Measurements from ENCODE around the gene SDHB. TPM values are rescaled to one million over a fixed set of nuclear protein-coding genes. Genes with fewer than 3 reads are reported as not detected.
A peak's percentile ranks its signal among the peaks of the same experiment; 100 is the strongest.

The SDHB gene
- total RNA-seq, 1 donor from 2014 or later = 61.2 TPM

DNA sequence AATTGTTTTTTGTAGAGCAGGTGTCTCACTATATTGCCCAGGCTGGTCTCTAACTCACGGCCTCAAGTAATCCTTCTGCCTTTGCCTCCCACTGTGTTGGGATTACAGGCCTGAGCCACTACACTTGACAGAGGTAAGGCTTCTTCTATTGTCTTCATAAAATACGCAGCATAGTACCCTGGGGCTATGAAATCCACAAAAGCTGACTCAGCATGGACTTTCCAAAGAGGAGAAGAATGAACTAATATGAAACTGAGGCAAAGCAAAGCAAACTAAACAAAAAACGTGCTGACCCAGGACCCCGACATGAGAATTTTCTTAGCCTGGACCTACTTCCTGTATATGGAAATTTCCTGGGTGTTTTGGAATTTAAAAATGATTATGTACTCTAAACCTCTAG, 23.6 kb downstream of the SDHB start:
- H3K9ac ChIP-seq = no peak overlapping the region
- Mint-ChIP-seq H3K4me1 (peaks cover 15% of the 10 kb centered on the region), H3K27me3 (ENCODE audit: insufficient read depth, low read depth) (no peaks in the 10 kb centered on the region), H3K27ac (no peak overlapping the region), H3K36me3 (peaks cover 13% of the 10 kb centered on the region), H3K4me3 (no peak overlapping the region), H3K9me3 (no peaks in the 10 kb centered on the region)
- no peaks in the 10 kb centered on the region for H3K79me2 ChIP-seq (ENCODE audit: low read depth)
- no peak for DNase-seq (ENCODE audit: low spot score)
- no peak overlapping the region for H3K4me2 ChIP-seq
- H2AFZ ChIP-seq (replicated peaks) = no peak overlapping the region
- H3K27ac ChIP-seq = no peak overlapping the region
- H3F3A ChIP-seq (ENCODE audit: low read depth) = no peaks in the 10 kb centered on the region
- H3K27me3 ChIP-seq = no peaks in the 10 kb centered on the region
- no peaks in the 10 kb centered on the region for H4K20me1 ChIP-seq (ENCODE audit: low read depth)
- no peaks in the 10 kb centered on the region for H3K4me1 ChIP-seq
- no peak for TF ChIP-seq EZH2 (IDR thresholded peaks at IDR 0.05)
- no peak for TF ChIP-seq EZH2phosphoT487 (IDR thresholded peaks at IDR 0.05)
- TF ChIP-seq, protein P1, sequence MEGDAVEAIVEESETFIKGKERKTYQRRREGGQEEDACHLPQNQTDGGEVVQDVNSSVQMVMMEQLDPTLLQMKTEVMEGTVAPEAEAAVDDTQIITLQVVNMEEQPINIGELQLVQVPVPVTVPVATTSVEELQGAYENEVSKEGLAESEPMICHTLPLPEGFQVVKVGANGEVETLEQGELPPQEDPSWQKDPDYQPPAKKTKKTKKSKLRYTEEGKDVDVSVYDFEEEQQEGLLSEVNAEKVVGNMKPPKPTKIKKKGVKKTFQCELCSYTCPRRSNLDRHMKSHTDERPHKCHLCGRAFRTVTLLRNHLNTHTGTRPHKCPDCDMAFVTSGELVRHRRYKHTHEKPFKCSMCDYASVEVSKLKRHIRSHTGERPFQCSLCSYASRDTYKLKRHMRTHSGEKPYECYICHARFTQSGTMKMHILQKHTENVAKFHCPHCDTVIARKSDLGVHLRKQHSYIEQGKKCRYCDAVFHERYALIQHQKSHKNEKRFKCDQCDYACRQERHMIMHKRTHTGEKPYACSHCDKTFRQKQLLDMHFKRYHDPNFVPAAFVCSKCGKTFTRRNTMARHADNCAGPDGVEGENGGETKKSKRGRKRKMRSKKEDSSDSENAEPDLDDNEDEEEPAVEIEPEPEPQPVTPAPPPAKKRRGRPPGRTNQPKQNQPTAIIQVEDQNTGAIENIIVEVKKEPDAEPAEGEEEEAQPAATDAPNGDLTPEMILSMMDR (IDR thresholded peaks at IDR 0.05) = no peak
- no peaks in the 10 kb centered on the region for H3K9me3 ChIP-seq (ENCODE audit: low read depth)
- no peak overlapping the region for H3K4me3 ChIP-seq
- H3K36me3 ChIP-seq = no peaks in the 10 kb centered on the region

DNA sequence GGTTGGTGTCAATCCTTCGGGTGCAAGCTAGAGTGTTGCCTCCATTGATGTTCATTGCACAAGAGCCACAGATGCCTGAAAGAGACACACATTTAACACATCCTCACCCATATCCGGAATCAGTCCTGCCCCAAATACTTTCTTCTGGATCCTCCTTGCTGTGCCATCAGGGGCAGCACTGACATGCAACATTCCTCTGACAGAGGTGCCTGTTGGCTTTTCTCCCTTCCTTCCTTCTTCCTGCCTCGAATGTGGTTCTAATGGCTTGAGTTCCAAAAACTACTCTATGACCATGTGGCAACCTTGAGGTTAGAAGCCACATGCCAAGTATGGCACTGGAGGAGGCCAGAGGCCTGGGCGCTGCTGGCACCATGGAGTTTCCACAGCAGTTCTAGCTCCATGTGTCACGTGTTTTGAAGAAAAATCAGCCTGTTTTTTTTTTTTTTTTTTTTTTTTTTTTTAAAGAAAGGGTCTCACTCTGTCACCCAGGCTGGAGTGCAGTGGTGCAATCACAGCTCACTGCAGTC, 25.1 kb downstream of the SDHB start:
- Histone ChIP-seq H3K4me1 (peaks cover 9% of the 10 kb centered on the region), H2AFZ (replicated peaks) (no peak overlapping the region), H3K4me2 (no peak overlapping the region), H3F3A (ENCODE audit: low read depth) (peaks cover 10% of the 10 kb centered on the region), H3K4me3 (no peak overlapping the region), H3K27me3 (no peaks in the 10 kb centered on the region), H3K9ac (no peak overlapping the region), H3K36me3 (no peaks in the 10 kb centered on the region), H3K79me2 (ENCODE audit: low read depth) (no peaks in the 10 kb centered on the region), H3K9me3 (ENCODE audit: low read depth) (no peaks in the 10 kb centered on the region), H4K20me1 (ENCODE audit: low read depth) (no peaks in the 10 kb centered on the region), H3K27ac (no peak overlapping the region)
- peaks cover 3% of the 10 kb centered on the region for H3K27me3 Mint-ChIP-seq (ENCODE audit: insufficient read depth, low read depth)
- TF ChIP-seq EZH2 (IDR thresholded peaks at IDR 0.05) = no peak
- no peak for TF ChIP-seq EZH2phosphoT487 (IDR thresholded peaks at IDR 0.05)
- TF ChIP-seq, protein P1 (IDR thresholded peaks at IDR 0.05) = no peak
- no peak overlapping the region for H3K4me3 Mint-ChIP-seq
- no peaks in the 10 kb centered on the region for H3K9me3 Mint-ChIP-seq
- peaks cover 15% of the 10 kb centered on the region for H3K36me3 Mint-ChIP-seq
- no peak for DNase-seq (ENCODE audit: low spot score)
- H3K4me1 Mint-ChIP-seq = peaks cover 15% of the 10 kb centered on the region
- H3K27ac Mint-ChIP-seq = no peak overlapping the region

DNA sequence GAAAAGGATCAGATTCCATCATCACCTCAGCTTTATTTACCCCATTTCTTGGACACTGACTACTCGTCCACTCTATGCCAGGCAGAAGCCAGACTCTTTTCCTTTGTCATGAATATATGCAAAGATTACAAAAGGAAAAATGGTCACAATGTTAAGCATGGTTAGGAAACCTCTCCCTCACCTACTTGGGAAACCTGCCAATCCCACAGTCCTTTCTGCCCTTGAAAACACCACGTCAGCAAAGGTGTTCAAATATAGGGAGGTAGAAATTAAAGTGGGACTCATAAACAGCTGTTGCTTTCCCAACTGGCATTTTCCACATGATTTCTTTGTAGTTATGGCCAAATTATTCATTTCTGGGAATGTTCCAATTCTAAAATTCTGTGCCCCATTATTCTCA, 25.9 kb downstream of the SDHB start:
- no peaks in the 10 kb centered on the region for H3K36me3 ChIP-seq
- peaks cover 3% of the 10 kb centered on the region for H3K27me3 Mint-ChIP-seq (ENCODE audit: insufficient read depth, low read depth)
- TF ChIP-seq EZH2 (IDR thresholded peaks at IDR 0.05) (no peak), EZH2phosphoT487 (IDR thresholded peaks at IDR 0.05) (no peak)
- TF ChIP-seq, protein P1 (IDR thresholded peaks at IDR 0.05) = no peak

More for the DNA sequence above, 25.9 kb downstream of the SDHB start:
- Histone ChIP-seq H3K4me1 (peaks cover 18% of the 10 kb centered on the region), H4K20me1 (ENCODE audit: low read depth) (no peaks in the 10 kb centered on the region), H2AFZ (replicated peaks) (no peak overlapping the region), H3K4me2 (no peak overlapping the region), H3K9ac (no peak overlapping the region), H3K27ac (no peak overlapping the region), H3K9me3 (ENCODE audit: low read depth) (no peaks in the 10 kb centered on the region), H3K4me3 (no peak overlapping the region), H3K79me2 (ENCODE audit: low read depth) (no peaks in the 10 kb centered on the region), H3K27me3 (no peaks in the 10 kb centered on the region), H3F3A (ENCODE audit: low read depth) (peaks cover 18% of the 10 kb centered on the region)
- no peak for DNase-seq (ENCODE audit: low spot score)
- Mint-ChIP-seq H3K4me3 (no peak overlapping the region), H3K4me1 (peaks cover 20% of the 10 kb centered on the region), H3K9me3 (no peaks in the 10 kb centered on the region), H3K27ac (peak overlapping the region; percentile 42), H3K36me3 (peaks cover 15% of the 10 kb centered on the region)
